H1 (cell line): ENCODE results near the gene ACTR1A. TPM values are rescaled to one million over a fixed set of nuclear protein-coding genes. Genes with fewer than 3 reads are reported as not detected.
A peak's percentile ranks its signal among the peaks of the same experiment; 100 is the strongest.

Experiments used
- ASH2L ChIP-seq: fragments of 200-600, 300-600 bp; sonication (generic); IDR thresholded peaks from one replicate; pipeline ENCODE4 v1.7.1; 2017; ENCODE audit warnings: low read length
- ATF3 ChIP-seq: IDR thresholded peaks from 2 replicates; pipeline ENCODE4 v1.6.1; 2011; ENCODE audit warnings: low read depth, mild to moderate bottlenecking, low read length; ENCODE audit not compliant: insufficient read depth
- BCL11A ChIP-seq, 2 experiments: IDR thresholded peaks; one replicate each; pipeline ENCODE4 v1.6.1; 2011; ENCODE audit warnings: low read depth in 2 of 2, low read length in 2 of 2, mild to moderate bottlenecking in 2 of 2
- CTCF ChIP-seq, 3 experiments: IDR thresholded peaks; 1 replicate in 2 of 3; 2 replicates in 1 of 3; pipeline versions ENCODE4 v1.5.1 to v1.6.1; 2011; ENCODE audit warnings: low read length in 3 of 3, mild to moderate bottlenecking in 3 of 3, inconsistent platforms in 2 of 3, low read depth in 1 of 3, moderate library complexity in 1 of 3; ENCODE audit not compliant: insufficient read depth in 1 of 3; ENCODE audit errors: control extremely low read depth in 1 of 3
- EZH2 ChIP-seq: fragments of 200-600 bp; sonication (generic); IDR thresholded peaks from 2 replicates; pipeline ENCODE4 v1.7.1; 2012; ENCODE audit warnings: low read depth, mild to moderate bottlenecking, moderate library complexity, low read length, inconsistent platforms; ENCODE audit not compliant: severe bottlenecking
- GTF2F1 ChIP-seq: IDR thresholded peaks from 2 replicates; pipeline ENCODE4 v1.6.1; 2012; ENCODE audit warnings: low read depth, low read length, improper control_type of control experiment, borderline replicate concordance
- HDAC2 ChIP-seq, 2 experiments: fragments of 300-600 bp in 1 of 2; sonication (generic) in 1 of 2; IDR thresholded peaks; 2 replicates each; pipeline ENCODE4 v1.6.1; 2011 to 2012; ENCODE audit warnings: low read depth in 2 of 2, low read length in 2 of 2, mild to moderate bottlenecking in 2 of 2, moderate library complexity in 2 of 2, borderline replicate concordance in 1 of 2, inconsistent platforms in 1 of 2
- JUN ChIP-seq: IDR thresholded peaks from 2 replicates; pipeline ENCODE4 v1.6.1; 2011; ENCODE audit warnings: low read depth, mild to moderate bottlenecking, improper control_type of control experiment, low read length
- JUND ChIP-seq: IDR thresholded peaks from 2 replicates; pipeline ENCODE4 v1.6.1; 2011; ENCODE audit warnings: mild to moderate bottlenecking, improper control_type of control experiment, low read length
- MAFK ChIP-seq: IDR thresholded peaks from 2 replicates; pipeline ENCODE4 v1.6.1; 2012; ENCODE audit warnings: low read depth, mild to moderate bottlenecking, improper control_type of control experiment, low read length
- MAX ChIP-seq: IDR thresholded peaks from 2 replicates; pipeline ENCODE4 v1.6.1; 2012; ENCODE audit warnings: inconsistent platforms
- POLR2AphosphoS5 ChIP-seq: IDR thresholded peaks from 2 replicates; pipeline ENCODE4 v1.6.1; 2011; ENCODE audit warnings: low read depth, low read length
- RAD21 ChIP-seq, 2 experiments: IDR thresholded peaks in 1 of 2; conservative IDR thresholded peaks in 1 of 2; 2 replicates each; pipeline ENCODE4 v1.6.1; 2011; ENCODE audit warnings: low read depth in 2 of 2, low read length in 2 of 2, improper control_type of control experiment in 1 of 2, inconsistent platforms in 1 of 2, mild to moderate bottlenecking in 1 of 2, moderate library complexity in 1 of 2
- RBBP5 ChIP-seq: IDR thresholded peaks from 2 replicates; pipeline ENCODE4 v1.7.1; 2012; ENCODE audit warnings: low read depth, mild to moderate bottlenecking, inconsistent platforms, low read length, moderate library complexity, borderline replicate concordance
- RXRA ChIP-seq: IDR thresholded peaks from 2 replicates; pipeline ENCODE4 v1.6.1; 2011; ENCODE audit warnings: low read depth, mild to moderate bottlenecking, low read length, moderate library complexity; ENCODE audit not compliant: insufficient read depth
- SAP30 ChIP-seq: fragments of 300-600 bp; sonication (generic); IDR thresholded peaks from 2 replicates; pipeline ENCODE4 v1.7.1; 2012; ENCODE audit warnings: low read length, moderate library complexity, mild to moderate bottlenecking, inconsistent platforms; ENCODE audit not compliant: insufficient read depth, insufficient replicate concordance
- SIN3A ChIP-seq, 2 experiments: IDR thresholded peaks in 1 of 2; conservative IDR thresholded peaks in 1 of 2; 2 replicates each; pipeline ENCODE4 v1.6.1; 2011 to 2012; ENCODE audit warnings: low read length in 2 of 2, improper control_type of control experiment in 1 of 2, low read depth in 1 of 2, mild to moderate bottlenecking in 1 of 2
- SRF ChIP-seq: IDR thresholded peaks from 2 replicates; pipeline ENCODE4 v1.6.1; 2011; ENCODE audit warnings: mild to moderate bottlenecking, low read depth, low read length, moderate library complexity
- polyA plus RNA-seq, 7 experiments: library from polyadenylated mRNA; depleted of rRNA in 3 of 7; stranded (reverse) in 5 of 7; unstranded in 2 of 7; fragments of >200 nt in 5 of 7; fragments of 200-250 nt in 2 of 7; gene quantifications; 1 replicate in 5 of 7; 2 replicates in 1 of 7; 4 replicates in 1 of 7; pipeline versions ENCODE4 v1.2.1 to v1.2.3, GENCODE V29; 2011 to 2013; ENCODE audit warnings: missing spikeins in 2 of 7, mixed read lengths in 2 of 7
- total RNA-seq: library from RNA; stranded (reverse); fragmentation: NEBNext Ultra II Directional; extraction: Animal tissue kit (Norgen Biotek cat#: 25700); gene quantifications from 2 replicates; pipeline ENCODE4 v1.2.1, GENCODE V29; 2021

ACTR1A gene
- total and polyA plus RNA-seq, 2 of the 8 experiments (the other 6 are each of a cell fraction or from before 2014, with no cell fraction given), result 78.6 to 86.3 TPM

GRCh38 chr10:102461187-102462054 is 41.1 kb downstream of the ACTR1A start (continued):
- TF ChIP-seq CTCF (IDR thresholded peaks at IDR 0.05; ENCODE audit: control extremely low read depth in 1 of 3, insufficient read depth in 1 of 3, low read depth in 1 of 3, low read length in 3 of 3), result no peak
- TF ChIP-seq BCL11A (IDR thresholded peaks at IDR 0.05; ENCODE audit: low read depth in 2 of 2, low read length in 2 of 2), result no peak
- no peak; the same call in 1 of the 2 replicates for TF ChIP-seq POLR2AphosphoS5
- peak; percentile 53; the same call in 1 of the 2 replicates for TF ChIP-seq ATF3
- peak; percentile 24; the same call in 1 of the 2 replicates for TF ChIP-seq JUND
- no peak for TF ChIP-seq GTF2F1
- no peak for TF ChIP-seq EZH2
- no peak for TF ChIP-seq RXRA
- TF ChIP-seq RAD21 (IDR thresholded peaks at IDR 0.05 in 1 of 2, conservative IDR thresholded peaks at IDR 0.05 in 1 of 2; ENCODE audit: low read depth in 2 of 2, low read length in 2 of 2), result no peak
- peak; percentile 91 for TF ChIP-seq MAX
- TF ChIP-seq MAFK, result no peak
- TF ChIP-seq SAP30, result peak; percentile 95
- TF ChIP-seq HDAC2 (IDR thresholded peaks at IDR 0.05; ENCODE audit: borderline replicate concordance in 1 of 2, low read depth in 2 of 2, low read length in 2 of 2), result peak; percentile 39 to 87; a peak in 2 of 4 replicates
- TF ChIP-seq ASH2L, result peak; percentile 61
- TF ChIP-seq SRF, result no peak
- no peak for TF ChIP-seq JUN
- TF ChIP-seq SIN3A (conservative IDR thresholded peaks at IDR 0.05 in 1 of 2, IDR thresholded peaks at IDR 0.05 in 1 of 2; ENCODE audit: low read depth in 1 of 2, low read length in 2 of 2), result peak; percentile 94 to 95
- no peak for TF ChIP-seq RBBP5
